ENCODE measurements around the gene GUK1. TPM values are rescaled to one million over a fixed set of nuclear protein-coding genes. Genes with fewer than 3 reads are reported as not detected.
"Not testable (repeated sequence)": the region's sequence is repeated elsewhere in the genome, so short reads cannot be mapped to it uniquely, and the experiment has no call there.

The GUK1 gene
- total RNA-seq, 1 experiment from 2014 or later: 996 TPM

- intact Hi-C loops (cut with micrococcal nuclease): no loop called here
- peak overlapping the region; percentile 67 for H3K4me2 ChIP-seq (ENCODE audit: low read length)
- ChIA-PET POLR2A (ENCODE audit: unreplicated experiment) (no interaction called here), CTCF (interaction anchor here (0.6 to 1.7 kb wide), 2 partner anchors 42 to 73 kb away, joined by 3 read pairs; no protein-coding TSS in a partner anchor)
- no peak overlapping the region for H2AFZ ChIP-seq (ENCODE audit: low read length)
- peaks cover 4% of the 10 kb centered on the region; the same call in 1 of the 2 replicates for H4K20me1 ChIP-seq (ENCODE audit: low read length)
- H3K9me2 ChIP-seq (replicated peaks; ENCODE audit: low read length): no peaks in the 10 kb centered on the region
- no peak overlapping the region for H3K27ac ChIP-seq (ENCODE audit: low read length)
- H3K36me3 ChIP-seq (ENCODE audit: low read depth, low read length): no peaks in the 10 kb centered on the region
- peaks cover 7% of the 10 kb centered on the region for H3K4me1 ChIP-seq (ENCODE audit: insufficient read depth, low read length)
- no peaks in the 10 kb centered on the region for H3K9me3 ChIP-seq (ENCODE audit: low read length)
- DNase-seq (no peak), ATAC-seq (no peak; the same call in 1 of the 2 replicates)
- no peak overlapping the region for H3K9ac ChIP-seq (ENCODE audit: low read length)
- no TSS peak for BruUV-seq (replicated peaks)
- peaks cover 21% of the 10 kb centered on the region for H3K79me2 ChIP-seq (ENCODE audit: low read length)
- H3F3A ChIP-seq (ENCODE audit: low read length, unreplicated experiment): no peaks in the 10 kb centered on the region
- H3K4me3 ChIP-seq (ENCODE audit: low read length): no peak overlapping the region
- TF ChIP-seq EZH2phosphoT487 (IDR thresholded peaks at IDR 0.05; ENCODE audit: borderline replicate concordance, low read length) (no peak), EZH2 (IDR thresholded peaks at IDR 0.05; ENCODE audit: low read length, unreplicated experiment) (no peak)
- TF ChIP-seq, protein P1, sequence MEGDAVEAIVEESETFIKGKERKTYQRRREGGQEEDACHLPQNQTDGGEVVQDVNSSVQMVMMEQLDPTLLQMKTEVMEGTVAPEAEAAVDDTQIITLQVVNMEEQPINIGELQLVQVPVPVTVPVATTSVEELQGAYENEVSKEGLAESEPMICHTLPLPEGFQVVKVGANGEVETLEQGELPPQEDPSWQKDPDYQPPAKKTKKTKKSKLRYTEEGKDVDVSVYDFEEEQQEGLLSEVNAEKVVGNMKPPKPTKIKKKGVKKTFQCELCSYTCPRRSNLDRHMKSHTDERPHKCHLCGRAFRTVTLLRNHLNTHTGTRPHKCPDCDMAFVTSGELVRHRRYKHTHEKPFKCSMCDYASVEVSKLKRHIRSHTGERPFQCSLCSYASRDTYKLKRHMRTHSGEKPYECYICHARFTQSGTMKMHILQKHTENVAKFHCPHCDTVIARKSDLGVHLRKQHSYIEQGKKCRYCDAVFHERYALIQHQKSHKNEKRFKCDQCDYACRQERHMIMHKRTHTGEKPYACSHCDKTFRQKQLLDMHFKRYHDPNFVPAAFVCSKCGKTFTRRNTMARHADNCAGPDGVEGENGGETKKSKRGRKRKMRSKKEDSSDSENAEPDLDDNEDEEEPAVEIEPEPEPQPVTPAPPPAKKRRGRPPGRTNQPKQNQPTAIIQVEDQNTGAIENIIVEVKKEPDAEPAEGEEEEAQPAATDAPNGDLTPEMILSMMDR (conservative IDR thresholded peaks at IDR 0.05; ENCODE audit: low read depth, low read length): no peak
- H3K27me3 ChIP-seq (ENCODE audit: low read length): no peaks in the 10 kb centered on the region
These were observed 32.8 kb downstream of the GUK1 start for GRCh38 chr1:228172591-228173527.

- H3K27me3 ChIP-seq (ENCODE audit: low read length); H3K9me2 ChIP-seq (replicated peaks; ENCODE audit: low read length); H3F3A ChIP-seq (ENCODE audit: low read length, unreplicated experiment); H2AFZ ChIP-seq (ENCODE audit: low read length); H3K4me1 ChIP-seq (ENCODE audit: insufficient read depth, low read length); intact Hi-C loops (cut with micrococcal nuclease); H3K36me3 ChIP-seq (ENCODE audit: low read depth, low read length); H3K9ac ChIP-seq (ENCODE audit: low read length); H3K9me3 ChIP-seq (ENCODE audit: low read length); H4K20me1 ChIP-seq (ENCODE audit: low read length); BruUV-seq (replicated peaks); H3K27ac ChIP-seq (ENCODE audit: low read length): not testable (repeated sequence)
- Histone ChIP-seq H3K4me3 (ENCODE audit: low read length) (peak overlapping the region; percentile 43), H3K4me2 (ENCODE audit: low read length) (peak overlapping the region; percentile 67), H3K79me2 (ENCODE audit: low read length) (peaks cover 11% of the 10 kb centered on the region)
- ChIA-PET CTCF (interaction anchor here (0.6 to 1.7 kb wide), 2 partner anchors 43 to 74 kb away, joined by 3 read pairs; no protein-coding TSS in a partner anchor), POLR2A (ENCODE audit: unreplicated experiment) (interaction anchor here (0.8 kb wide), 1 partner anchor 9 kb away, joined by 11 read pairs; the partner anchor contains the start of gene IBA57)
- DNase-seq: peak; percentile 79
- peak; percentile 86 for ATAC-seq
These were observed 33.7 kb downstream of the GUK1 start for GRCh38 chr1:228173528-228174481.

Data from PC-3 (cell line).